ENCODE measurements around the gene ACSBG1.

The ACSBG1 gene

GRCh38 chr15:78237146-78237545 is 2.8 kb upstream of the ACSBG1 start:
- Histone ChIP-seq H3K4me3 (ENCODE audit: insufficient read depth, low read length, poor library complexity, severe bottlenecking) (no peak overlapping the region), H2AFZ (ENCODE audit: low read depth, low read length, severe bottlenecking) (no peak overlapping the region), H3K9me3 (ENCODE audit: insufficient read depth, low read length) (no peaks in the 10 kb centered on the region), H3K79me2 (ENCODE audit: insufficient read depth, low read length) (no peaks in the 10 kb centered on the region), H3K27me3 (ENCODE audit: low read length) (no peaks in the 10 kb centered on the region), H3K27ac (ENCODE audit: low read depth, low read length) (no peak overlapping the region), H3K9ac (ENCODE audit: low read length) (no peak overlapping the region), H3F3A (ENCODE audit: insufficient read depth) (no peaks in the 10 kb centered on the region), H4K20me1 (ENCODE audit: low read depth, low read length) (no peaks in the 10 kb centered on the region), H3K9me2 (replicated peaks; ENCODE audit: insufficient read depth, low read length) (no peaks in the 10 kb centered on the region), H3K4me2 (ENCODE audit: low read depth, low read length, poor library complexity, severe bottlenecking) (no peak overlapping the region), H3K36me3 (ENCODE audit: low read length) (no peaks in the 10 kb centered on the region)
- no peak for TF ChIP-seq CTCF (IDR thresholded peaks at IDR 0.05; ENCODE audit: insufficient read depth, low read length, poor library complexity, severe bottlenecking)
- TF ChIP-seq EZH2phosphoT487 (conservative IDR thresholded peaks at IDR 0.05; ENCODE audit: low read length), result no peak

- TF ChIP-seq EZH2phosphoT487 (conservative IDR thresholded peaks at IDR 0.05; ENCODE audit: low read length) (no peak), CTCF (IDR thresholded peaks at IDR 0.05; ENCODE audit: insufficient read depth, low read length, poor library complexity, severe bottlenecking) (no peak)
- Histone ChIP-seq H3K36me3 (ENCODE audit: low read length) (no peaks in the 10 kb centered on the region), H2AFZ (ENCODE audit: low read depth, low read length, severe bottlenecking) (no peak overlapping the region), H3K4me2 (ENCODE audit: low read depth, low read length, poor library complexity, severe bottlenecking) (no peak overlapping the region), H3K4me3 (ENCODE audit: insufficient read depth, low read length, poor library complexity, severe bottlenecking) (no peak overlapping the region), H3K9me3 (ENCODE audit: insufficient read depth, low read length) (no peaks in the 10 kb centered on the region), H3K79me2 (ENCODE audit: insufficient read depth, low read length) (no peaks in the 10 kb centered on the region), H3K27ac (ENCODE audit: low read depth, low read length) (no peak overlapping the region), H3K27me3 (ENCODE audit: low read length) (no peaks in the 10 kb centered on the region), H4K20me1 (ENCODE audit: low read depth, low read length) (no peaks in the 10 kb centered on the region), H3K9me2 (replicated peaks; ENCODE audit: insufficient read depth, low read length) (no peaks in the 10 kb centered on the region), H3K9ac (ENCODE audit: low read length) (no peak overlapping the region), H3F3A (ENCODE audit: insufficient read depth) (no peaks in the 10 kb centered on the region)
Measured at GRCh38 chr15:78236491-78236890, 2.1 kb upstream of the ACSBG1 start.

- Histone ChIP-seq H3K27me3 (ENCODE audit: low read length) (no peaks in the 10 kb centered on the region), H3F3A (ENCODE audit: insufficient read depth) (no peaks in the 10 kb centered on the region), H3K4me2 (ENCODE audit: low read depth, low read length, poor library complexity, severe bottlenecking) (no peak overlapping the region), H4K20me1 (ENCODE audit: low read depth, low read length) (no peaks in the 10 kb centered on the region), H3K9ac (ENCODE audit: low read length) (no peak overlapping the region), H3K27ac (ENCODE audit: low read depth, low read length) (no peak overlapping the region), H3K36me3 (ENCODE audit: low read length) (no peaks in the 10 kb centered on the region), H3K79me2 (ENCODE audit: insufficient read depth, low read length) (no peaks in the 10 kb centered on the region), H3K9me2 (replicated peaks; ENCODE audit: insufficient read depth, low read length) (no peaks in the 10 kb centered on the region), H2AFZ (ENCODE audit: low read depth, low read length, severe bottlenecking) (no peak overlapping the region), H3K9me3 (ENCODE audit: insufficient read depth, low read length) (no peaks in the 10 kb centered on the region), H3K4me3 (ENCODE audit: insufficient read depth, low read length, poor library complexity, severe bottlenecking) (no peak overlapping the region)
- TF ChIP-seq EZH2phosphoT487 (conservative IDR thresholded peaks at IDR 0.05; ENCODE audit: low read length), result no peak
- TF ChIP-seq CTCF (IDR thresholded peaks at IDR 0.05; ENCODE audit: insufficient read depth, low read length, poor library complexity, severe bottlenecking), result no peak
Measured at GRCh38 chr15:78233496-78233895, 869 bp downstream of the ACSBG1 start.

All from SU-DHL-6 (cell line).